GM18526 (cell line): ENCODE measurements around the gene RHEBL1.

Source experiments
- POLR2A ChIP-seq: IDR thresholded peaks from 3 replicates; pipeline ENCODE4 v1.6.1; 2011; ENCODE audit not compliant: insufficient read length; ENCODE audit errors: extremely low read depth

RHEBL1 gene

GRCh38 chr12:49050507-49051372, 19.0 kb downstream of the RHEBL1 start:
- TF ChIP-seq POLR2A: no peak

- no peak for TF ChIP-seq POLR2A
Measured at GRCh38 chr12:49049566-49050224, 20.1 kb downstream of the RHEBL1 start.

GRCh38 chr12:49048953-49049352, 20.8 kb downstream of the RHEBL1 start:
- TF ChIP-seq POLR2A: no peak

GRCh38 chr12:49046129-49046895, 23.5 kb downstream of the RHEBL1 start:
- TF ChIP-seq POLR2A: no peak

GRCh38 chr12:49044660-49045059, 25.1 kb downstream of the RHEBL1 start:
- TF ChIP-seq POLR2A: no peak

GRCh38 chr12:49043856-49044258, 25.9 kb downstream of the RHEBL1 start:
- TF ChIP-seq POLR2A: no peak

- TF ChIP-seq POLR2A: no peak
Measured at GRCh38 chr12:49043241-49043640, 26.5 kb downstream of the RHEBL1 start.

DNA sequence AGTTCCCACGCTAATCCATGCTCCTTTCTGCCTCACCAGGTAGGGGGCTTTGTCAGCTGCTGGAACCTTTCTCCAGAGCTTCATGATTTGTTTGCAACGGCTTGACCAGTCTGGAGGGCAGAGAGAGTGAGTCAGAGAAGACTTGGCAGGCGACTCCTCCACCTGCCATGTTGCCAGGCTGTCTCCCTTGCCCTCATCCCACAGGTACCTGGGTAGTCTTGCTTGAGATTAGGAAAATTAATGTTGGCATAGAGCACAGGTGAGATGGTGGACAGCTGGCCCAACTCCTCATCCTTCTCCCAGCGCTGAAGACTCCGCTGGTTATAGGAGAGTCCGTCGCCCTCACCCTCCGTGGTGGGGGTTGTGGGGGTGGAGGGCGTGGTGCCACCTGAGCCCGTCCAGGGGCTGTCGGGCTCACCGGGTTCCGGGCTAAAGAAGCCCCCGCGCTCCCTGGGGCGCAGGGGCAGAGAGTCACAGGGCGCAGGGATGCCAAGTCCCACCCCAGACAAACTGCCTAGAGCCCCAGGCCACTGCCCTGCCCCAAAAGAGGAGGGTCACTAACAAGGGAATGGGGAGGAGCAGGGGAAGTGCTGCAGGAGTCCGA, 27.8 kb downstream of the RHEBL1 start:
- no peak for TF ChIP-seq POLR2A

DNA sequence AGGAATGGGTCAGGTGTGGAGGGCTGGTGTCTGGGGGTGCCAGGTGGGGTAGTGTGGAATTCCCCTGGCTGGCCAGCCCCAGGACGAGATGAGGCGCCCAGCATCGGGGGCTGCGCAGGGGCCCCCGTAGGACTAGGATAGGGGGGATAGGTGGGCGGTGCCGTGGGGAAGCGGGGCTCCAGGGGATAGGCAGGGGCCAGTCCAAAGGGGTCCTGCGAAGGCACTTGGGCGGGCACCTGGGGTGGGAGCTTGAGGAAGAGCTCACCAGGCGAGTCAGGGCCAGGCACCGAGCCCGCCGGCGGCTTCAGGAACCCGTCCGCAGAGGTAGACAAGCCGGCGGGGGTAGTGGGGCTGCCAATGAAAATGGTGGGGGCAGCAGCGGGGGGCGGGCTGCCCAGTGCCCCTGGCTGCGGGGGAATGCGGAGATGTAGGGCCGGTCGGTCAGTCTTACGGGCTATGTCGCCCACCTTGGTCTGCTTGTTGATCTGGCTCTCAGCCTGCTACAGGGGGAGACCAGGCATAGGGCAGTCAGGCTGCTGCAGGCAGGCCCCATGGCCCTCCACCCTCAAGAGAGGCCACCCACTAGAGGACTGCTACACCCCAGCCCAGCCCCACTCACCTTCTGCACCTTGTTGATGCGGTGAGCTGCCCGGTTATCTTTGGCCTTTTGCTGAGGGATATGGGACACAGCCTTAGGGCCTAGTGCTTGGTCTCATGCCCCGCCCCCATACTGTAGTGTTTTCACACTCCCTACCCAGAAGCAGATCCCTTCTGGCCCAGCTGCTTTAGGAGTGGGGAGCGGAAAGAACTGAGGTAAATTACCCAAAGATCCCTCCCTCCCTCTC, 28.5 kb downstream of the RHEBL1 start:
- TF ChIP-seq POLR2A: no peak

DNA sequence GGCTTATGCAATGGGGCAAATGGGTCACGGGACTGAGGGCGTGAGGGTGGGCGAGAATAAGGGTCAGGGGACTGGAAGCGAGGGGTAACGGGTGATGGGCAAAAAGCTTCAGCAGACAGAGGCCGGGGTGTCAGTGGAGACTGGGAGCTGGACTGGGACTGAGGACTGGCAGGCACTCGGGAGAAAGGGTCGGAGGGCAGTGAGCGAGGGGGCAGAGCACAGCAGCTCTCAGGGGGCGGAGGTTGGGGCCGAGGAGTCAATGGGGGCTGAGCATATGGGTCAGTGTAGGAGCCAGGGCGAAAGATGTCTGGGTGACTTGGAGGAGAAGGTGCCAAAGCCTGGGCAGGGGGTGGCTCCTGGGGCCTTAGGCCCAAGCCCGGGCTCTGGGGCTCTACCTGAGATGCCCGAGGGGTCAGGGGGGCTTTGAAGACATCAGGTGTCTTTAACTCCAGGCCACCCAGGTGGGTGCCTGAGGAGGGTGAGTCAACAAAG, 29.4 kb downstream of the RHEBL1 start:
- no peak for TF ChIP-seq POLR2A

GRCh38 chr12:49039421-49040363, 30.1 kb downstream of the RHEBL1 start:
- no peak for TF ChIP-seq POLR2A

DNA sequence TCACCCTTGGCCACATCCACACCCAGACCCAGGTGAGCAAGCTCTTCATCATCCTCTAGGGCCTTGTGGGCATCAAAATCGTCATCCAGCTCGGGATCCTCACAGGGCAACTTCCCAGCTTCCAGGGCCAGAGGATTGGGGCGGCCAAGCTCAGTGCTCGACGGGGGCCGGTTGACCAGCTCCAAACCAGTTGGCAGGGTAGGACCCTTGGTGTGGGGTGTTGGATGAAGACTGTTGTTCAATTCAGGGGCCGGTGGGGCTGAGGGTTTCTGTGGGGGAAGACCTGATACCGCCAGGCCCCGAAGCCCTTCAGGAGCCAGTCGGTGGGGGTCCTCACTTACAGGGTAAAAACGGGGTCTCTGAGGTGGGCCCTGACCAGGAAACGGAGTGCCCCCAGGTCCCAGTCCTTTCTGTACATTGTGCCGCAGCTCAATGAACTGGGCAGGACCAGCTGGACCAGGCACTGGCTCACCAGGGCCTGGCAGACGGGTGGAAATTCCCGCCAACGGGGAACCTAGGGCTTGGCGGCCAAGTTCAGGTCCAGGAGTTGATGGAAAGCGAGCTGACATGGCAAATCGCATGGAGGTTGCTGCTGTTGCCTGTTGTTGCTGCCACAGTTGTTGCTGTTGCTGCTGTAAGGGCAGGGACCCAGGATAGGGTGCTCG, 31.4 kb downstream of the RHEBL1 start:
- TF ChIP-seq POLR2A: no peak

DNA sequence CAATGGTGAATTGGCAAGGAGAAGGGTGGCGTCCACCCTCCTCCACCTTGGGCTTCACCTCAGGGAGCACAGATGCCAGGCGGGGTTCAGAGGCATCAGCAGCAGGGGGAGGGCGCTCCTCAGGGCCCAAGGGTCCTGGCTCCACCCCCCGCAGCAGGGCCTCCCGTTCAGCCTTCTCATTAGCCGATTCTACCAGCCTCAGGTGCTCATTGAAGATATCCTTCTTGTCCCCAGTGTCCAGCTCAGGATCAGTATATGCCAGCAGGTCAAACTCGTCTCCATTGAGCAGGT, 31.9 kb downstream of the RHEBL1 start:
- no peak for TF ChIP-seq POLR2A
